GM12878 (cell line): ENCODE results near the gene RAP1A.

Source experiments
- BCL11A ChIP-seq: IDR thresholded peaks from 2 replicates; pipeline ENCODE4 v1.6.1; 2011; ENCODE audit warnings: low read depth, low read length
- CTCF ChIP-seq, 3 experiments: IDR thresholded peaks in 2 of 3; conservative IDR thresholded peaks in 1 of 3; 2 replicates each; pipeline ENCODE4 v1.5.1; 2011; ENCODE audit warnings: low read depth in 3 of 3, low read length in 3 of 3, mild to moderate bottlenecking in 3 of 3, control low read depth in 2 of 3, moderate library complexity in 2 of 3, inconsistent platforms in 1 of 3, mixed read lengths in 1 of 3; ENCODE audit not compliant: control insufficient read depth in 2 of 3, insufficient read depth in 1 of 3; ENCODE audit errors: extremely low read depth in 1 of 3
- EGR1 ChIP-seq, 2 experiments: IDR thresholded peaks; 1 replicate in 1 of 2; 2 replicates in 1 of 2; pipeline ENCODE4 v1.6.1; 2011 to 2012; ENCODE audit warnings: low read depth in 2 of 2, low read length in 2 of 2, borderline replicate concordance in 1 of 2, mild to moderate bottlenecking in 1 of 2, moderate library complexity in 1 of 2
- FOS ChIP-seq: IDR thresholded peaks from 3 replicates; pipeline ENCODE4 v1.6.1; 2011; ENCODE audit warnings: borderline replicate concordance; ENCODE audit not compliant: insufficient read length; ENCODE audit errors: extremely low read depth
- FOXK2 ChIP-seq: fragments of 450-650 bp; IDR thresholded peaks from 2 replicates; pipeline ENCODE4 v1.6.1; 2017; ENCODE audit warnings: mild to moderate bottlenecking, moderate library complexity
- JUNB ChIP-seq: IDR thresholded peaks from 2 replicates; pipeline ENCODE4 v1.6.1; 2016; ENCODE audit warnings: antibody characterized with exemption, mild to moderate bottlenecking
- PKNOX1 ChIP-seq: fragments of 450-650 bp; IDR thresholded peaks from 2 replicates; pipeline ENCODE4 v1.6.1; 2016; ENCODE audit warnings: mild to moderate bottlenecking
- POLR2A ChIP-seq: IDR thresholded peaks from 2 replicates; pipeline ENCODE4 v1.6.1; 2011; ENCODE audit warnings: low read depth, mild to moderate bottlenecking, low read length
- POLR2AphosphoS2 ChIP-seq: IDR thresholded peaks from 2 replicates; pipeline ENCODE4 v1.6.1; 2011; ENCODE audit warnings: low read depth, mild to moderate bottlenecking, low read length, improper control_type of control experiment, moderate library complexity
- RB1 ChIP-seq: fragments of 450-650 bp; formaldehyde crosslinking; IDR thresholded peaks from 2 replicates; pipeline ENCODE4 v1.6.1; 2017; ENCODE audit warnings: mild to moderate bottlenecking, borderline replicate concordance
- SIN3A ChIP-seq: IDR thresholded peaks from 2 replicates; pipeline ENCODE4 v1.6.1; 2012; ENCODE audit warnings: low read depth, low read length, improper control_type of control experiment
- SRF ChIP-seq, 2 experiments: IDR thresholded peaks; 2 replicates each; pipeline ENCODE4 v1.6.1; 2011; ENCODE audit warnings: low read depth in 2 of 2, low read length in 2 of 2, mild to moderate bottlenecking in 1 of 2, moderate library complexity in 1 of 2
- ZBTB11 ChIP-seq: fragments of 450-650 bp; formaldehyde crosslinking; IDR thresholded peaks from 2 replicates; pipeline ENCODE4 v1.5.0; 2022; ENCODE audit warnings: mild to moderate bottlenecking, missing genetic modification characterization
- ZNF24 ChIP-seq: fragments of 450-650 bp; IDR thresholded peaks from 2 replicates; pipeline ENCODE4 v1.6.1; 2017; ENCODE audit warnings: antibody characterized with exemption, mild to moderate bottlenecking

- no peak for TF ChIP-seq CTCF (IDR thresholded peaks at IDR 0.05 in 2 of 3, conservative IDR thresholded peaks at IDR 0.05 in 1 of 3; ENCODE audit: control insufficient read depth in 2 of 3, extremely low read depth in 1 of 3, insufficient read depth in 1 of 3, low read depth in 3 of 3, low read length in 3 of 3)
- no peak for TF ChIP-seq RB1
- TF ChIP-seq JUNB: no peak
- no peak for TF ChIP-seq FOXK2
- TF ChIP-seq FOS: no peak
- TF ChIP-seq SIN3A: no peak
- no peak for TF ChIP-seq SRF (IDR thresholded peaks at IDR 0.05; ENCODE audit: low read depth in 2 of 2, low read length in 2 of 2)
- no peak for TF ChIP-seq EGR1 (IDR thresholded peaks at IDR 0.05; ENCODE audit: borderline replicate concordance in 1 of 2, low read depth in 2 of 2, low read length in 2 of 2)
- no peak for TF ChIP-seq ZBTB11 (CRISPR knock-in tag)
- TF ChIP-seq POLR2A: no peak
- no peak for TF ChIP-seq PKNOX1
- TF ChIP-seq BCL11A: no peak
- no peak for TF ChIP-seq POLR2AphosphoS2
- TF ChIP-seq ZNF24: no peak
These were observed 142.7 kb downstream of the RAP1A start for GRCh38 chr1:111762332-111762731.
